ENCODE data around the gene C10orf71. TPM values are rescaled to one million over a fixed set of nuclear protein-coding genes. Genes with fewer than 3 reads are reported as not detected.

Gene C10orf71
- total and polyA plus RNA-seq, 9 donors = 0.01 to 0.03 (median 0.03) TPM; not detected in 6

DNA sequence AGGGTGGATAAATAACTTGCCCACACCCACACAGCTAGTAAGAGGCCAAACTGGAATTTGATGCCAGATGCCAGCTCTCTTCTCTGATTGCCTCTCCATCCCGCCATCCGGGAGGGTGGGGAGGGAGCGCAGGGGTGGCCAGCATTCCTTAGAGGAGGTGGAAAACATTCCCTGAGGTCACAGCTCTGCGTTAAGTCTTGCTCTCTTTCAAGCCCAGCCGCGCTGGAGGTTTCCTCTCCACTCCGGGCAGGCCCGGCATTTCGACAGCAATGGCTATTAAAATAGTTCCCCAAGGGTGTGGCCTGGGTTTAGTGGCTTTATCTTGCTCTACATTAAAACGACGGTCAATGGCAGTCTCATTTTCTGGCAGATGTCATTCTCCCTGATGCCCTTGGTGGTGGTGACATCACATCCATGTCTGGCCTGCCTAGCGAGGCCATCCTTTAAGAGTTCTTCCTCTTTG is 16.1 kb upstream of the C10orf71 start:
- WGBS, 3 donors = 36 to 50% (median 49%) methylated on average over 12 of the region's 12 CpGs
- H3K36me3 ChIP-seq = no peaks in the 10 kb centered on the region
- H3K27ac ChIP-seq = no peak overlapping the region
- no peaks in the 10 kb centered on the region for H3K9me3 ChIP-seq
- TF ChIP-seq, protein P1, sequence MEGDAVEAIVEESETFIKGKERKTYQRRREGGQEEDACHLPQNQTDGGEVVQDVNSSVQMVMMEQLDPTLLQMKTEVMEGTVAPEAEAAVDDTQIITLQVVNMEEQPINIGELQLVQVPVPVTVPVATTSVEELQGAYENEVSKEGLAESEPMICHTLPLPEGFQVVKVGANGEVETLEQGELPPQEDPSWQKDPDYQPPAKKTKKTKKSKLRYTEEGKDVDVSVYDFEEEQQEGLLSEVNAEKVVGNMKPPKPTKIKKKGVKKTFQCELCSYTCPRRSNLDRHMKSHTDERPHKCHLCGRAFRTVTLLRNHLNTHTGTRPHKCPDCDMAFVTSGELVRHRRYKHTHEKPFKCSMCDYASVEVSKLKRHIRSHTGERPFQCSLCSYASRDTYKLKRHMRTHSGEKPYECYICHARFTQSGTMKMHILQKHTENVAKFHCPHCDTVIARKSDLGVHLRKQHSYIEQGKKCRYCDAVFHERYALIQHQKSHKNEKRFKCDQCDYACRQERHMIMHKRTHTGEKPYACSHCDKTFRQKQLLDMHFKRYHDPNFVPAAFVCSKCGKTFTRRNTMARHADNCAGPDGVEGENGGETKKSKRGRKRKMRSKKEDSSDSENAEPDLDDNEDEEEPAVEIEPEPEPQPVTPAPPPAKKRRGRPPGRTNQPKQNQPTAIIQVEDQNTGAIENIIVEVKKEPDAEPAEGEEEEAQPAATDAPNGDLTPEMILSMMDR (IDR thresholded peaks at IDR 0.05) = no peak
- TF ChIP-seq POLR2A (IDR thresholded peaks at IDR 0.05) (no peak), EP300 (IDR thresholded peaks at IDR 0.05) (no peak)
- H3K4me1 ChIP-seq (ENCODE audit: insufficient read depth) = no peaks in the 10 kb centered on the region
- H3K4me3 ChIP-seq = no peak overlapping the region
- no peaks in the 10 kb centered on the region for H3K27me3 ChIP-seq
- intact Hi-C loops (cut with DNase I) = no loop called here
- DNase-seq = no peak

DNA sequence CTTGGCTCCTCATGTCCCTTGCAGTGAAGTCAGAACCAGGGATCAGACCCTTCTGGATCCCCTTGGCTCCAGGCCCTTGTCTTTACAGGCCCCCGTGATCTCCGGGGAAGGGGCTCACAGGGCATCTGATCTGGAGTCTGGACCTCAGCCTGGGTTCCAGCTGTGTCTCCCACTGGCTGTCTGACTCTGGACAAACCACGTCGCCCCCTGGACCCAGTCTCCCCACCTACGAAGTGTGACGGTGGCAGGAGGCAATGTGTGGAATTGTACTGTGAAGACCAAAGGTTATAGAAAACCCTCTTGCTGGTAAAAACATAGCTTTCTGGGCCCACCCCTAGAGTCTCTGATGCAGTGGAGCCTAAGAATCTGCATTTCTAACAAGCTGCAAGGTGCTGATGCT is 15.5 kb upstream of the C10orf71 start:
- 88 to 94% (median 91%) methylated on average over 6 of the region's 6 CpGs for WGBS, 3 donors
- Histone ChIP-seq H3K27ac (no peak overlapping the region), H3K36me3 (no peaks in the 10 kb centered on the region), H3K4me3 (no peak overlapping the region), H3K27me3 (no peaks in the 10 kb centered on the region), H3K9me3 (no peaks in the 10 kb centered on the region), H3K4me1 (ENCODE audit: insufficient read depth) (no peaks in the 10 kb centered on the region)
- no peak for DNase-seq
- TF ChIP-seq POLR2A (IDR thresholded peaks at IDR 0.05) (no peak), EP300 (IDR thresholded peaks at IDR 0.05) (no peak)
- TF ChIP-seq, protein P1 (IDR thresholded peaks at IDR 0.05) = no peak
- intact Hi-C loops (cut with DNase I) = no loop called here

GRCh38 chr10:49284356-49284755 is 14.6 kb upstream of the C10orf71 start:
- H3K36me3 ChIP-seq = no peaks in the 10 kb centered on the region
- no peaks in the 10 kb centered on the region for H3K27me3 ChIP-seq
- intact Hi-C loops (cut with DNase I) = no loop called here
- TF ChIP-seq, protein P1 (IDR thresholded peaks at IDR 0.05) = no peak
- no peak for TF ChIP-seq POLR2A (IDR thresholded peaks at IDR 0.05)
- TF ChIP-seq EP300 (IDR thresholded peaks at IDR 0.05) = no peak
- H3K27ac ChIP-seq = no peak overlapping the region
- no peak for DNase-seq
- H3K4me1 ChIP-seq (ENCODE audit: insufficient read depth) = no peaks in the 10 kb centered on the region
- 84 to 88% (median 87%) methylated on average over 5 of the region's 5 CpGs for WGBS, 3 donors
- H3K4me3 ChIP-seq = no peak overlapping the region
- no peaks in the 10 kb centered on the region for H3K9me3 ChIP-seq

DNA sequence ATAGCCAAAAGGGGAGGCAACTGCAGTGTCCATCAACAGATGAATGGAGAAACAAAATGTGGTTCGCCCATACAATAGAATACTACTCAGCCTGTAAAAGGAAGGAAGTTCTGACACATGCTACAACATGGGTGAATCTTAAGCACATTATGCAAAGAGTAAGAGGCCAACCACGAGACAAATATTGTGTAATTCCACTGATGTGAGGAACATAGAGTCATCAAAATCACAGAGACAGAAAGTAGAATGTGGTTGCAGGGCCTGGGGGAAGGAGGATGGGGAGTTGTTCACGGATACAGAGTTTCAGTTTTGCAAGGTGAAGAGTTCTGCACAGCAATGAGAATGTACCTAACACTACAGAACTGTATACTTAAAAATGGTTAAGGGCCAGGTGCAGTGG is 13.7 kb upstream of the C10orf71 start:
- H3K27me3 ChIP-seq = no peaks in the 10 kb centered on the region
- WGBS, 3 donors = 83 to 86% (median 85%) methylated on average over 3 of the region's 3 CpGs

More for the DNA sequence above, 13.7 kb upstream of the C10orf71 start:
- H3K4me3 ChIP-seq = no peak overlapping the region
- H3K9me3 ChIP-seq = no peaks in the 10 kb centered on the region
- intact Hi-C loops (cut with DNase I) = no loop called here
- H3K4me1 ChIP-seq (ENCODE audit: insufficient read depth) = no peaks in the 10 kb centered on the region
- no peak for TF ChIP-seq EP300 (IDR thresholded peaks at IDR 0.05)
- no peak for TF ChIP-seq POLR2A (IDR thresholded peaks at IDR 0.05)
- TF ChIP-seq, protein P1 (IDR thresholded peaks at IDR 0.05) = no peak
- H3K27ac ChIP-seq = no peak overlapping the region
- no peaks in the 10 kb centered on the region for H3K36me3 ChIP-seq
- no peak for DNase-seq
